ENCODE measurements around the gene MEOX2. TPM values are rescaled to one million over a fixed set of nuclear protein-coding genes. Genes with fewer than 3 reads are reported as not detected.

Gene MEOX2
- total RNA-seq, 1 donor from 2014 or later, result not detected

GRCh38 chr7:15688911-15689310, 2.4 kb upstream of the MEOX2 start:
- peaks cover 69% of the 10 kb centered on the region for H3K27me3 ChIP-seq
- no peak overlapping the region for H3K27ac ChIP-seq
- H3K4me2 ChIP-seq, result no peak overlapping the region

GRCh38 chr7:15688279-15688626, 1.8 kb upstream of the MEOX2 start:
- Histone ChIP-seq H3K4me3 (peak overlapping the region; percentile 54), H3K79me2 (ENCODE audit: low read depth) (no peaks in the 10 kb centered on the region), H2AFZ (replicated peaks) (no peak overlapping the region), H3K4me2 (peak overlapping the region; percentile 93), H3F3A (ENCODE audit: low read depth) (peaks cover 33% of the 10 kb centered on the region), H3K9ac (no peak overlapping the region), H3K27ac (no peak overlapping the region), H3K27me3 (peaks cover 76% of the 10 kb centered on the region), H3K9me3 (ENCODE audit: low read depth) (no peaks in the 10 kb centered on the region), H3K36me3 (no peaks in the 10 kb centered on the region), H3K4me1 (peaks cover 39% of the 10 kb centered on the region), H4K20me1 (ENCODE audit: low read depth) (peaks cover 24% of the 10 kb centered on the region)
- no peak overlapping the region for H3K27ac Mint-ChIP-seq
- peaks cover 40% of the 10 kb centered on the region for H3K4me1 Mint-ChIP-seq
- DNase-seq (ENCODE audit: low spot score), result peak; percentile 12
- no peaks in the 10 kb centered on the region for H3K36me3 Mint-ChIP-seq
- peak overlapping the region; percentile 86 for H3K4me3 Mint-ChIP-seq
- TF ChIP-seq EZH2phosphoT487 (IDR thresholded peaks at IDR 0.05), result no peak
- TF ChIP-seq CTCF (IDR thresholded peaks at IDR 0.05), result no peak
- TF ChIP-seq EZH2 (IDR thresholded peaks at IDR 0.05), result no peak
- H3K27me3 Mint-ChIP-seq (ENCODE audit: insufficient read depth, low read depth), result peaks cover 39% of the 10 kb centered on the region
- H3K9me3 Mint-ChIP-seq, result no peaks in the 10 kb centered on the region

More at GRCh38 chr7:15688911-15689310, 2.4 kb upstream of the MEOX2 start:
- Histone ChIP-seq H3K36me3 (no peaks in the 10 kb centered on the region), H3K4me1 (peaks cover 39% of the 10 kb centered on the region), H4K20me1 (ENCODE audit: low read depth) (peaks cover 24% of the 10 kb centered on the region), H3K9ac (no peak overlapping the region), H3K79me2 (ENCODE audit: low read depth) (no peaks in the 10 kb centered on the region), H3K9me3 (ENCODE audit: low read depth) (no peaks in the 10 kb centered on the region), H3F3A (ENCODE audit: low read depth) (peaks cover 33% of the 10 kb centered on the region), H2AFZ (replicated peaks) (no peak overlapping the region), H3K4me3 (no peak overlapping the region)
- TF ChIP-seq CTCF (IDR thresholded peaks at IDR 0.05) (no peak), EZH2phosphoT487 (IDR thresholded peaks at IDR 0.05) (no peak), EZH2 (IDR thresholded peaks at IDR 0.05) (no peak)
- peaks cover 38% of the 10 kb centered on the region for H3K27me3 Mint-ChIP-seq (ENCODE audit: insufficient read depth, low read depth)
- H3K4me1 Mint-ChIP-seq, result peaks cover 40% of the 10 kb centered on the region
- DNase-seq (ENCODE audit: low spot score), result no peak
- H3K9me3 Mint-ChIP-seq, result no peaks in the 10 kb centered on the region
- H3K27ac Mint-ChIP-seq, result no peak overlapping the region
- no peak overlapping the region for H3K4me3 Mint-ChIP-seq
- H3K36me3 Mint-ChIP-seq, result no peaks in the 10 kb centered on the region

GRCh38 chr7:15687546-15688278, 1.2 kb upstream of the MEOX2 start:
- no peak overlapping the region for H3K27ac Mint-ChIP-seq
- TF ChIP-seq EZH2phosphoT487 (IDR thresholded peaks at IDR 0.05) (peak; percentile 27), EZH2 (IDR thresholded peaks at IDR 0.05) (peak; percentile 56), CTCF (IDR thresholded peaks at IDR 0.05) (peak; percentile 41)
- H3K27me3 Mint-ChIP-seq (ENCODE audit: insufficient read depth, low read depth), result peaks cover 39% of the 10 kb centered on the region
- H3K9ac ChIP-seq, result no peak overlapping the region
- H3K4me1 Mint-ChIP-seq, result peaks cover 40% of the 10 kb centered on the region
- peak overlapping the region; percentile 54 for H3K4me3 ChIP-seq
- H2AFZ ChIP-seq (replicated peaks), result no peak overlapping the region
- H3K36me3 Mint-ChIP-seq, result no peaks in the 10 kb centered on the region
- H3K79me2 ChIP-seq (ENCODE audit: low read depth), result no peaks in the 10 kb centered on the region
- H4K20me1 ChIP-seq (ENCODE audit: low read depth), result peaks cover 24% of the 10 kb centered on the region
- H3K9me3 ChIP-seq (ENCODE audit: low read depth), result no peaks in the 10 kb centered on the region
- H3K4me1 ChIP-seq, result peaks cover 39% of the 10 kb centered on the region
- no peak overlapping the region for H3K27ac ChIP-seq
- H3K27me3 ChIP-seq, result peaks cover 81% of the 10 kb centered on the region
- H3K4me2 ChIP-seq, result peak overlapping the region; percentile 93
- H3K36me3 ChIP-seq, result no peaks in the 10 kb centered on the region
- peaks cover 33% of the 10 kb centered on the region for H3F3A ChIP-seq (ENCODE audit: low read depth)
- peak; percentile 77 for DNase-seq (ENCODE audit: low spot score)
- no peaks in the 10 kb centered on the region for H3K9me3 Mint-ChIP-seq
- H3K4me3 Mint-ChIP-seq, result peak overlapping the region; percentile 86
